ENCODE results near the gene CAVIN2.

DNA sequence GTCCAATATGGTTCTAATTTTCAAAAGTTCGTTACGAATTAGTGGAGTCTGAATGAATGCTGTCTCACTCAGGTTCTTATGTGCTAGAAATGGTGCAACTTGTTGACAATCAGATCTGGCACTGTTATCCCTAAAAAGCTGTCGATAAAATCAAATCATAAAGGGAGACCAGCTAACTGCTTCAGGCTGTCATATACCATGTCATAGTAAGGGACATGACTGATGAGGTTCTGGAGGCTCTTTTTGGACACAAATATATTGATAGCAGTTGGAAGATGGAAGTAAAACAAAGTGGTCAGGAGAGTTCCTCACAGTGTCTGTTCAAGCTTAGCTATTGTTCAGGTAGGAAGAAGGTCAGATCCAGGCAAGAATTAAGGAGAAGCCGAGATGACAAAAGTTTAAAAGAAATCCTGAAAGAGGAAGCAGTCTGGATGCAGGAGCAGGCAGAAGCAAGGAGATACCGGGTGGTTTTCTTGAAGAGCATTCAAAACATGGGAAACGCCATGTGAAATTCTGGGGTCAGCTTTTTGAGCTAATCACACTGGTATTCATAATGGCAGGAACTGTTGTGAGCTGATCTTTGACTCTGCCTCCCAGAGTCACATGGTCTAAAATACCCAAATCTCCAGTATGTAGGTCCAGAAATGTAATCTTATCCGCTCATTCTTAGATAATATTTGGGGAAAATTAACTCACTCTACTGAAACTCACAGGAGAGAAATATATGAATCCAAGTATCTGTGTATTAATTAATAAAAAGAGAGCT, 9.4 kb upstream of the CAVIN2 start:
- TF ChIP-seq POLR2A (IDR thresholded peaks at IDR 0.05) (no peak), POLR2AphosphoS5 (IDR thresholded peaks at IDR 0.05) (no peak)
- TF ChIP-seq, protein P1, sequence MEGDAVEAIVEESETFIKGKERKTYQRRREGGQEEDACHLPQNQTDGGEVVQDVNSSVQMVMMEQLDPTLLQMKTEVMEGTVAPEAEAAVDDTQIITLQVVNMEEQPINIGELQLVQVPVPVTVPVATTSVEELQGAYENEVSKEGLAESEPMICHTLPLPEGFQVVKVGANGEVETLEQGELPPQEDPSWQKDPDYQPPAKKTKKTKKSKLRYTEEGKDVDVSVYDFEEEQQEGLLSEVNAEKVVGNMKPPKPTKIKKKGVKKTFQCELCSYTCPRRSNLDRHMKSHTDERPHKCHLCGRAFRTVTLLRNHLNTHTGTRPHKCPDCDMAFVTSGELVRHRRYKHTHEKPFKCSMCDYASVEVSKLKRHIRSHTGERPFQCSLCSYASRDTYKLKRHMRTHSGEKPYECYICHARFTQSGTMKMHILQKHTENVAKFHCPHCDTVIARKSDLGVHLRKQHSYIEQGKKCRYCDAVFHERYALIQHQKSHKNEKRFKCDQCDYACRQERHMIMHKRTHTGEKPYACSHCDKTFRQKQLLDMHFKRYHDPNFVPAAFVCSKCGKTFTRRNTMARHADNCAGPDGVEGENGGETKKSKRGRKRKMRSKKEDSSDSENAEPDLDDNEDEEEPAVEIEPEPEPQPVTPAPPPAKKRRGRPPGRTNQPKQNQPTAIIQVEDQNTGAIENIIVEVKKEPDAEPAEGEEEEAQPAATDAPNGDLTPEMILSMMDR (IDR thresholded peaks at IDR 0.05): no peak
